Measurements from ENCODE around the gene PRDM16. TPM values are rescaled to one million over a fixed set of nuclear protein-coding genes. Genes with fewer than 3 reads are reported as not detected.

The PRDM16 gene
- total RNA-seq, 1 donor from 2014 or later: 5.6 TPM

DNA sequence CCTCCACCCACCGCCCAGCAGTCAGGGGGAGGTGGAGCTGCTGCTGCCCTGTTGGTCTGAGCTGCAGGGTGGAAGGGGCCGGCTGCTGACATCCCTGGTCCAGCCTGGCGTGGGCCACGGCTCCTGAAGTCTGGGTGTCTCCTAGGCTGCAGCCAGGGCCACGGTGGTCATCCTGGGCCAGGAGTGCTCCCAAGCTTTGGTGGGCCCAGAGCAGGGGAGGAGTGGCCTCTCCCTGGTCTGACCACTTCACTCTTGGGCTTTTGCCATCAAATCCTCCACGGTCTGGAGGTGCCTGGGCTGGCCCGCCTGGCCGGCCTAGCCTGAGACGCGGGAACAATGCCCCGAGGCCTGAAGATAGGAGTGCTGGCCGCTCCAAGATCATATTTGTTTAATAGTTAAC lies 5.8 kb downstream of the PRDM16 start:
- Histone ChIP-seq H3K36me3 (ENCODE audit: control insufficient read depth, insufficient read depth, low read length) (no peaks in the 10 kb centered on the region), H3K4me3 (ENCODE audit: low read depth, low read length) (no peak overlapping the region), H3K27me3 (ENCODE audit: control insufficient read depth, insufficient read depth, low read length) (peaks cover 73% of the 10 kb centered on the region)
- TF ChIP-seq, protein P1, sequence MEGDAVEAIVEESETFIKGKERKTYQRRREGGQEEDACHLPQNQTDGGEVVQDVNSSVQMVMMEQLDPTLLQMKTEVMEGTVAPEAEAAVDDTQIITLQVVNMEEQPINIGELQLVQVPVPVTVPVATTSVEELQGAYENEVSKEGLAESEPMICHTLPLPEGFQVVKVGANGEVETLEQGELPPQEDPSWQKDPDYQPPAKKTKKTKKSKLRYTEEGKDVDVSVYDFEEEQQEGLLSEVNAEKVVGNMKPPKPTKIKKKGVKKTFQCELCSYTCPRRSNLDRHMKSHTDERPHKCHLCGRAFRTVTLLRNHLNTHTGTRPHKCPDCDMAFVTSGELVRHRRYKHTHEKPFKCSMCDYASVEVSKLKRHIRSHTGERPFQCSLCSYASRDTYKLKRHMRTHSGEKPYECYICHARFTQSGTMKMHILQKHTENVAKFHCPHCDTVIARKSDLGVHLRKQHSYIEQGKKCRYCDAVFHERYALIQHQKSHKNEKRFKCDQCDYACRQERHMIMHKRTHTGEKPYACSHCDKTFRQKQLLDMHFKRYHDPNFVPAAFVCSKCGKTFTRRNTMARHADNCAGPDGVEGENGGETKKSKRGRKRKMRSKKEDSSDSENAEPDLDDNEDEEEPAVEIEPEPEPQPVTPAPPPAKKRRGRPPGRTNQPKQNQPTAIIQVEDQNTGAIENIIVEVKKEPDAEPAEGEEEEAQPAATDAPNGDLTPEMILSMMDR (IDR thresholded peaks at IDR 0.05; ENCODE audit: insufficient read depth, low read length, poor library complexity, severe bottlenecking): no peak
- DNase-seq (ENCODE audit: low read depth): no peak

DNA sequence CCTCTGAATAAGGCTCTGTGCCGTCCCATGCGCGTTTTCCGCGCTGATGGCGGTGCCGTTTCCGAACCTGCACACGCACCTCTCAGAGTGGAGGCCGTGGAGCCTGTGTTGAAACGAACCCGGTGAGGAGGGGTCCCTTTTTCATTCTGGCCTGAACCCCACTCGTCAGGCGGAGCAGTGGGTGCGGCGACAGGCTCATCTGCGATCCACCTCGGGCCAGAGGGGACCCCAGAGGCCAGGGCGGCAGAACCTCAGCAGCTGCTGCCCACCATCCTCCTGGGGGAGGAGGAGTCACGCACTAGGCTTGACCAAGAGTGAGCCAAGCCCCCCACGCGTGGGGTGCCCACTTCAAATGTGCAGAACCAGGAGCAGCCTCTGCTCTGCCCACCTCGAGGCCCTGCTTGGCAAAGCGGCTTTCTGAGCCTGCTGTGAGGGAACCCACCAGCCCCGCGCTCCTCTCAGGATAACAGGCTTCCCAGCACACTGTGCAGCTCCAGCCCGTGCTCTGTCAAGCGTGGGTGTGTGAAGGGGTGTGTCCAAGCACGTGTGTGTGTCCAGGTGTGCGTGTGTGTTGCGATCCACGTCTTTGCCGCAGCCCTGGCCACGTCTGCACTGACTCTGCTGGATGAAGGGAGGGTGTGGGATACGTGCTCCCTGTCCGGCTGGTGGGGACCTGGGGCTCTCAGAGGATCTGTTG lies 6.8 kb downstream of the PRDM16 start:
- no peak for DNase-seq (ENCODE audit: low read depth)
- TF ChIP-seq, protein P1 (IDR thresholded peaks at IDR 0.05; ENCODE audit: insufficient read depth, low read length, poor library complexity, severe bottlenecking): no peak
- Histone ChIP-seq H3K4me3 (ENCODE audit: low read depth, low read length) (no peak overlapping the region), H3K36me3 (ENCODE audit: control insufficient read depth, insufficient read depth, low read length) (no peaks in the 10 kb centered on the region), H3K27me3 (ENCODE audit: control insufficient read depth, insufficient read depth, low read length) (peaks cover 74% of the 10 kb centered on the region)

DNA sequence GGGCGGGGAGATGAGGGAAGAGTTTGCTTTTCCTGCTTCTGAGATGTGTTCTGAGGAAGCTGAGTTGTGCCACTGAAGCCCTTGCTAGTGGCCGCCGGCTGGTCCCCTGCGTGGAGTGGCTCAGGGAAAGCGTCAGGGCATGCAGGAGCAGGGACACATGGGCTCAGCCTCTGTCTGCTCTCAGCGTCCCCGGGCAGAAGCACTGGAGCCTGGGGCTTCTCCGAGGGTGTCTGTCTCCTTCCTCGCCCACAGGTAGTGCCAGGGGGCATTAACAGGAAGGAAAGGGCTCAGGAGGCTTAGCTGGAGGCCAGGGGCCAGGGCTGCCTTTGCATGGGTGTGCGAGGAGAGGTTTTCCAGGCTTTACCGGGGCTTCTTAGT lies 7.3 kb downstream of the PRDM16 start:
- TF ChIP-seq, protein P1 (IDR thresholded peaks at IDR 0.05; ENCODE audit: insufficient read depth, low read length, poor library complexity, severe bottlenecking): no peak
- Histone ChIP-seq H3K27me3 (ENCODE audit: control insufficient read depth, insufficient read depth, low read length) (peaks cover 74% of the 10 kb centered on the region), H3K36me3 (ENCODE audit: control insufficient read depth, insufficient read depth, low read length) (no peaks in the 10 kb centered on the region), H3K4me3 (ENCODE audit: low read depth, low read length) (no peak overlapping the region)
- no peak for DNase-seq (ENCODE audit: low read depth)

DNA sequence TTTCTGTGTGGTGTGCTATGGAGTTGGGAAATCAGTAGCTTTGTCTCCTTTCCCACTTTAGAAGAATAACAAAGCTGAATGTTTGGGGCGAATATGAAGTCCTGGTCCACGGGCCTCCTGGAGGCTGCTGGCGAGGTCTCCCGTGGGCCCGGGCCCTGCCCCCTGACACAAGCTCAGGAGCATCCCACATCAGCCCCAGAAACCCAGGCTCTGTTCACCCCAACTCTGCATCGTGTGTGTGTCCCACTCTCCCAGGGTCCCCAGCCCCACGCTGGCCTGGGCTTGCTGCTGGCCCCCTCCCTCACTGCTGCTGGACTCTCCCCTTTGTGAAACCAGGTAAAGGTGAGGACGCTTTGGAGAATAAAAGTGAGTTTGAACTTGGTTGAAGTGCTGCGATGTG lies 8.1 kb downstream of the PRDM16 start:
- DNase-seq (ENCODE audit: low read depth): no peak
- peaks cover 73% of the 10 kb centered on the region for H3K27me3 ChIP-seq (ENCODE audit: control insufficient read depth, insufficient read depth, low read length)
- H3K4me3 ChIP-seq (ENCODE audit: low read depth, low read length): no peak overlapping the region
- H3K36me3 ChIP-seq (ENCODE audit: control insufficient read depth, insufficient read depth, low read length): no peaks in the 10 kb centered on the region
- TF ChIP-seq, protein P1 (IDR thresholded peaks at IDR 0.05; ENCODE audit: insufficient read depth, low read length, poor library complexity, severe bottlenecking): no peak

DNA sequence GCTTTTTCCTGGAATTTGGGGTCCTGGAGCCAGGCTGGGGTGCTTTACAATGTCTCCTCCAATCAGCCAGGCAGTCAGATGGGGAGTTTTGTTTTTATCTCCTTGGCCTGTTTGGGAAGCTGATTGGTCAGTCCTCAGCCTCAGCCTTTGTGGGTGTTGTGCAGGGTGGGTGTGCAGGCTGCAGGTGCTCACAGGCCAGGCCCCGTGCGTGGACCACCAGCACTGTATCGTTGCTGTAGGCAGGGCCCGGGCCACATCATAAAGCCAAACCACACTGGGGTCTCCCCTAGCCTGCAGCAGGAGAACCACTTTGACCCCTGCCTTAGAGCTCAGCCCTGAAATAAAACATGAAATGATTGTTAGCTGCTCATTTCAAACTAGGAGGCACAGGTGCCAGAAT lies 8.6 kb downstream of the PRDM16 start:
- no peak overlapping the region for H3K4me3 ChIP-seq (ENCODE audit: low read depth, low read length)
- TF ChIP-seq, protein P1 (IDR thresholded peaks at IDR 0.05; ENCODE audit: insufficient read depth, low read length, poor library complexity, severe bottlenecking): no peak
- H3K27me3 ChIP-seq (ENCODE audit: control insufficient read depth, insufficient read depth, low read length): peaks cover 68% of the 10 kb centered on the region
- no peak for DNase-seq (ENCODE audit: low read depth)
- H3K36me3 ChIP-seq (ENCODE audit: control insufficient read depth, insufficient read depth, low read length): no peaks in the 10 kb centered on the region

DNA sequence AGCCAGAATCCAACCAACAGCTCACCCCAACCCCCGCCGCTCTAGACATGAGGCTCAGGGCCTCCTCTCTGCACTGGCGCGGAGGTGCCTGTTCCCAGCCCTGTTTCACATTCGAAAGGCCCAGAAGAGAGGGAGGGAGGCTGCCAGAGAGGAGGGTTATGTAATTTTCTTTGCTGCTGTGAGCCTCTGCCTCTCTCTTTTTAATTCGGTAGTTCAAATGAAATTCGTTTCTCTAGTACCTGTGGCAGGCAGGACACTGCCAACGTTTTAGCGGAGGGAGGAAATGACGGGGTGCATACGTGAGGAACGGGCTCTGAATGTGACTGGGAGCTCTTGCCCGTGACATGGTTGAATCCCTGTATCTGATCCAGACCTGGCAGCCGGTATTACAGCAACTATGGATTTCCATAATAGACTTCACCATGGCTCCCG lies 9.4 kb downstream of the PRDM16 start:
- no peaks in the 10 kb centered on the region for H3K36me3 ChIP-seq (ENCODE audit: control insufficient read depth, insufficient read depth, low read length)
- H3K27me3 ChIP-seq (ENCODE audit: control insufficient read depth, insufficient read depth, low read length): peaks cover 60% of the 10 kb centered on the region
- TF ChIP-seq, protein P1 (IDR thresholded peaks at IDR 0.05; ENCODE audit: insufficient read depth, low read length, poor library complexity, severe bottlenecking): no peak
- H3K4me3 ChIP-seq (ENCODE audit: low read depth, low read length): no peak overlapping the region
- no peak for DNase-seq (ENCODE audit: low read depth)

Measured in kidney epithelial cell (primary cell).